H9 (cell line): ENCODE data around the gene NT5DC3. TPM values are rescaled to one million over a fixed set of nuclear protein-coding genes. Genes with fewer than 3 reads are reported as not detected.

ENCODE experiments used
- DNase-seq: peaks from one replicate; pipeline ENCODE4 v3.0.0-alpha.2; 2017
- H2AFZ ChIP-seq: one replicate; pipeline ENCODE4 v1.6.1; 2013; ENCODE audit warnings: mild to moderate bottlenecking, low read length, control low read depth, moderate library complexity
- H2AK5ac ChIP-seq: 2 replicates; pipeline ENCODE4 v1.6.1; 2013; ENCODE audit warnings: low read length, control low read depth, mixed read lengths; ENCODE audit not compliant: insufficient read length
- H2BK120ac ChIP-seq: one replicate; pipeline ENCODE4 v1.6.1; 2013; ENCODE audit warnings: low read depth, mild to moderate bottlenecking, low read length, control low read depth, inconsistent platforms; ENCODE audit not compliant: poor library complexity, severe bottlenecking
- H2BK12ac ChIP-seq: 2 replicates; pipeline ENCODE4 v1.6.1; 2013; ENCODE audit warnings: low read length, control low read depth, mixed read lengths, low read depth; ENCODE audit not compliant: insufficient read length
- H2BK15ac ChIP-seq: 2 replicates; pipeline ENCODE4 v1.6.1; 2013; ENCODE audit warnings: low read depth, low read length, control low read depth
- H2BK20ac ChIP-seq: one replicate; pipeline ENCODE4 v1.6.1; 2013; ENCODE audit warnings: low read depth, mild to moderate bottlenecking, low read length, control low read depth, inconsistent platforms; ENCODE audit not compliant: poor library complexity, severe bottlenecking
- H2BK5ac ChIP-seq: 2 replicates; pipeline ENCODE4 v1.6.1; 2013; ENCODE audit warnings: low read length, control low read depth, mixed read lengths; ENCODE audit not compliant: insufficient read length
- H3K14ac ChIP-seq: 2 replicates; pipeline ENCODE4 v1.6.1; 2013; ENCODE audit warnings: low read length, control low read depth; ENCODE audit not compliant: insufficient read depth
- H3K18ac ChIP-seq: 2 replicates; pipeline ENCODE4 v1.6.1; 2013; ENCODE audit warnings: low read depth, mild to moderate bottlenecking, mixed read lengths, low read length, control low read depth; ENCODE audit not compliant: insufficient read length
- H3K23ac ChIP-seq: 2 replicates; pipeline ENCODE4 v1.6.1; 2013; ENCODE audit warnings: low read length, control low read depth, mixed read lengths, low read depth; ENCODE audit not compliant: insufficient read length
- H3K23me2 ChIP-seq: 2 replicates; pipeline ENCODE4 v1.6.1; 2013; ENCODE audit warnings: low read depth, mild to moderate bottlenecking, mixed read lengths, low read length, control low read depth; ENCODE audit not compliant: insufficient read length, poor library complexity, severe bottlenecking
- H3K27ac ChIP-seq: 2 replicates; pipeline ENCODE4 v1.5.1; 2013; ENCODE audit warnings: low read length, control low read depth, mixed read lengths, low read depth; ENCODE audit not compliant: insufficient read length
- H3K27me3 ChIP-seq: 2 replicates; pipeline ENCODE4 v1.6.1; 2013; ENCODE audit warnings: low read length, control low read depth, inconsistent platforms; ENCODE audit not compliant: insufficient read depth
- H3K4ac ChIP-seq: 2 replicates; pipeline ENCODE4 v1.6.1; 2013; ENCODE audit warnings: low read depth, mild to moderate bottlenecking, control low read depth, inconsistent platforms, low read length, moderate library complexity
- H3K4me1 ChIP-seq: 2 replicates; pipeline ENCODE4 v1.6.1; 2013; ENCODE audit warnings: low read length, control low read depth, inconsistent platforms; ENCODE audit not compliant: insufficient read depth
- H3K4me2 ChIP-seq: 2 replicates; pipeline ENCODE4 v1.6.1; 2013; ENCODE audit warnings: low read length, control low read depth, mixed read lengths; ENCODE audit not compliant: insufficient read length, insufficient read depth
- H3K56ac ChIP-seq: 2 replicates; pipeline ENCODE4 v1.6.1; 2013; ENCODE audit warnings: low read depth, mild to moderate bottlenecking, mixed read lengths, low read length, control low read depth; ENCODE audit not compliant: insufficient read length
- H3K79me1 ChIP-seq: 2 replicates; pipeline ENCODE4 v1.6.1; 2013; ENCODE audit warnings: low read depth, mild to moderate bottlenecking, moderate library complexity, low read length, control low read depth, inconsistent platforms; ENCODE audit not compliant: insufficient read depth, poor library complexity, severe bottlenecking
- H3K79me2 ChIP-seq: 2 replicates; pipeline ENCODE4 v1.6.1; 2013; ENCODE audit warnings: low read length, control low read depth, inconsistent platforms; ENCODE audit not compliant: insufficient read depth
- H3K9ac ChIP-seq: 2 replicates; pipeline ENCODE4 v1.6.1; 2013; ENCODE audit warnings: low read length, control low read depth, mixed read lengths; ENCODE audit not compliant: insufficient read length; ENCODE audit errors: extremely low read depth
- H3K9me3 ChIP-seq: one replicate; pipeline ENCODE4 v1.6.1; 2013; ENCODE audit warnings: low read depth, low read length, inconsistent platforms; ENCODE audit not compliant: control insufficient read depth
- H3T11ph ChIP-seq: one replicate; pipeline ENCODE4 v1.6.1; 2013; ENCODE audit warnings: mild to moderate bottlenecking, low read length, control low read depth, inconsistent platforms
- H4K20me1 ChIP-seq: one replicate; pipeline ENCODE4 v1.6.1; 2013; ENCODE audit not compliant: control insufficient read depth, insufficient read length, insufficient read depth
- H4K5ac ChIP-seq: 2 replicates; pipeline ENCODE4 v1.6.1; 2013; ENCODE audit warnings: low read depth, mild to moderate bottlenecking, mixed read lengths, low read length, control low read depth; ENCODE audit not compliant: insufficient read length
- H4K8ac ChIP-seq: replicated peaks from 2 replicates; pipeline ENCODE4 v1.6.1; 2013; ENCODE audit warnings: low read length, control low read depth, mixed read lengths, low read depth; ENCODE audit not compliant: insufficient read length
- H4K91ac ChIP-seq: 2 replicates; pipeline ENCODE4 v1.6.1; 2013; ENCODE audit warnings: low read depth, mild to moderate bottlenecking, moderate library complexity, mixed read lengths, low read length, control low read depth; ENCODE audit not compliant: insufficient read length
- H3K27ac Mint-ChIP-seq, 3 experiments: 2 replicates in 2 of 3; 3 replicates in 1 of 3; pipeline ENCODE4 v1.8.0; 2020 to 2021; ENCODE audit warnings: mixed read lengths in 3 of 3, mild to moderate bottlenecking in 1 of 3, moderate library complexity in 1 of 3
- H3K27me3 Mint-ChIP-seq: 2 replicates; pipeline ENCODE4 v1.8.0; 2021; ENCODE audit warnings: low read depth, mild to moderate bottlenecking, moderate library complexity, mixed read lengths
- H3K36me3 Mint-ChIP-seq, 3 experiments: 2 replicates in 2 of 3; 3 replicates in 1 of 3; pipeline ENCODE4 v1.8.0; 2020 to 2021; ENCODE audit warnings: low read depth in 3 of 3, mixed read lengths in 3 of 3; ENCODE audit not compliant: insufficient read depth in 1 of 3
- H3K4me1 Mint-ChIP-seq, 2 experiments: 2 replicates each; pipeline ENCODE4 v1.8.0; 2020; ENCODE audit warnings: mixed read lengths in 2 of 2
- H3K4me3 Mint-ChIP-seq, 2 experiments: 2 replicates in 1 of 2; 3 replicates in 1 of 2; pipeline ENCODE4 v1.8.0; 2020 to 2021; ENCODE audit warnings: mild to moderate bottlenecking in 2 of 2, mixed read lengths in 2 of 2, moderate library complexity in 1 of 2
- H3K9me3 Mint-ChIP-seq, 2 experiments: 2 replicates in 1 of 2; 3 replicates in 1 of 2; pipeline ENCODE4 v1.8.0; 2020; ENCODE audit warnings: mild to moderate bottlenecking in 2 of 2, mixed read lengths in 2 of 2, moderate library complexity in 1 of 2
- CTCF ChIP-seq: fragments of 200-600 bp; sonication (generic); conservative IDR thresholded peaks from 3 replicates; pipeline ENCODE4 v1.8.0; 2021; ENCODE audit warnings: antibody characterized with exemption, mild to moderate bottlenecking
- WGBS: extraction: QIAGEN DNeasy Blood & Tissue Kit; methylation state at CpG from one replicate; pipeline ENCODE4 v1.1.7; 2013; ENCODE audit warnings: missing lambda C conversion rate, low lambda C conversion rate, mixed read lengths; ENCODE audit not compliant: insufficient read length; ENCODE audit errors: extremely low coverage; 5-methylcytosine and 5-hydroxymethylcytosine counted together
- total RNA-seq: library from RNA; stranded (reverse); gene quantifications from 2 replicates; pipeline ENCODE4 v1.2.1, GENCODE V29; 2021

NT5DC3 gene
- total RNA-seq, 1 experiment from 2014 or later, result 13.6 TPM

- Histone ChIP-seq H2BK20ac (no peak overlapping the region), H3K4me2 (no peak overlapping the region), H2BK120ac (no peak overlapping the region), H2BK5ac (no peak overlapping the region), H3K14ac (no peak overlapping the region), H3K23me2 (no peaks in the 10 kb centered on the region), H3K27me3 (no peaks in the 10 kb centered on the region), H3K4ac (no peak overlapping the region), H2BK12ac (no peak overlapping the region), H3K9ac (no peak overlapping the region), H3K4me1 (no peaks in the 10 kb centered on the region), H2AK5ac (no peak overlapping the region), H3K56ac (no peak overlapping the region), H4K5ac (no peak overlapping the region), H3K23ac (no peak overlapping the region), H3K79me2 (peaks cover 2% of the 10 kb centered on the region), H4K91ac (no peak overlapping the region), H2BK15ac (no peak overlapping the region), H2AFZ (no peak overlapping the region), H4K8ac (no peak overlapping the region), H3K79me1 (peaks cover 5% of the 10 kb centered on the region), H3K9me3 (no peaks in the 10 kb centered on the region), H3K27ac (no peak overlapping the region), H3T11ph (no peak overlapping the region), H4K20me1 (no peaks in the 10 kb centered on the region), H3K18ac (no peak overlapping the region)
- peaks cover 22 to 29% of the 10 kb centered on the region in 2 experiments for H3K4me1 Mint-ChIP-seq
- no peak for TF ChIP-seq CTCF
- no peaks in the 10 kb centered on the region for H3K27me3 Mint-ChIP-seq
- DNase-seq, result no peak
- no CpG with 5 or more reads among the region's 6 CpGs for WGBS
- H3K27ac Mint-ChIP-seq, result peak overlapping the region in 1 of 3 experiments; percentile 27; a peak in 1 of 7 replicates
- H3K4me3 Mint-ChIP-seq, result no peak overlapping the region
- peaks cover 0 to 8% of the 10 kb centered on the region in 2 experiments; a peak in 3 of 5 replicates for H3K9me3 Mint-ChIP-seq
- peaks cover 15 to 29% (median 17%) of the 10 kb centered on the region in 3 experiments for H3K36me3 Mint-ChIP-seq
Measured at GRCh38 chr12:103833095-103833775, 7.8 kb downstream of the NT5DC3 start.
